ENCODE data around the gene ZNF808.
A peak's percentile ranks its signal among the peaks of the same experiment; 100 is the strongest.
"Not testable (repeated sequence)": the region's sequence is repeated elsewhere in the genome, so short reads cannot be mapped to it uniquely, and the experiment has no call there.

The ZNF808 gene

DNA sequence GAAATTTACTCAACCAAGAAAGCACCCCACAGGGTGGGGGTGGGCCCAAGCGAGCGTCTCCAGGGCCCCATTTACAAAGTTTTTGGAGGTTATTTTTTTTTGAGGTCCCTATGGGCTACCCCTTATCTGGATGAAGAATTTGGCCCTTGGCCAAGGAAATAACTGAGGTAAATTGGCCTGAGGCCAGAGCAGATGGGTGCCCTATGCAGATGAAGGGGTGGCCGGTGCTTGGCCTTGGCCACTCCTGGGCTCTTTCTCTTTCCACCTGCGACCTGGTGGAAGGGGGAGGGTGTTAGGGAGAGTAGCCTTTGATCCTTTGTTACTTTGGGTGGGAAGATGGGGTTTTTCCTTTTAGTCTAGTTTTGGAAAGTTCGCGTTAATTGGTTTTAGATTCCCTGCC lies 58.1 kb downstream of the ZNF808 start:
- DNase-seq (ENCODE audit: low read depth, low spot score) = no peak
- H3K27ac ChIP-seq = no peak overlapping the region

DNA sequence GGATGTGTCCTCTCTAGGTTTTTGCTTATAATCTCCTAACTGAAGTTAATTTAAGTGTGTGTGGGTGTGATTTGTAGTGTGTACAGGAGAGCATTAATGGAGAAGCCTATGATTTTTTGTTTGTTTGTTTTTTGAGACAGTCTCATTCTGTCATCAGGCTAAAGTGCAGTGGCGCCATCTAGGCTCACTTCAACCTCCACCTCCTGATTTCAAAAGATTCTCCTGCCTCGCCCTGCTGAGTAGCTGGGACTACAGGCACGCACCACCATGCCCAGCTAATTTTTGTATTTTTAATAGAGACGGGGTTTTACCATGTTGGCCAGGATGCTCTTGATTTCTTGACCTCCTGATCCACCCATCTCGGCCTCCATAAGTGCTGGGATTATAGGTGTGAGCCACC lies 63.3 kb downstream of the ZNF808 start:
- no peak for DNase-seq (ENCODE audit: low read depth, low spot score)
- H3K27ac ChIP-seq = no peak overlapping the region

DNA sequence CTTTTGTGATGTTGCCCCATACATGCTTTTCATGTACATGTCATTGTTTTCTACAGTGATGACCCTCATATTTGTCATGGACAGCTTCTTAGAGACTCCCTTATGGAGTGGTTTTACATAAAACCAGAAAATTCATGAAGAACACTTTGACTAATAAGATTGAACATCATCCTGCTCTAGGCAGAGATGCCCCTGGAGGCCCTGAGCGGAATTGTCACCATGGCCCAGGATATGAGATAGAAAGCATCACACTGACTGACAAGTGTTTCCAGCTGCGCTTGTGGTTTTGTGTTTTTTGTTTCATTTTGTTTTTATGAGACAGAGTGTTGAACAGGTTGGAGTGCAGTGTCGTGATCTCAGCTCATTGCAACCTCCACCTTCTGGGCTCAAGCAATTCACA lies 64.8 kb downstream of the ZNF808 start:
- DNase-seq (ENCODE audit: low read depth, low spot score) = no peak
- H3K27ac ChIP-seq = no peak overlapping the region

DNA sequence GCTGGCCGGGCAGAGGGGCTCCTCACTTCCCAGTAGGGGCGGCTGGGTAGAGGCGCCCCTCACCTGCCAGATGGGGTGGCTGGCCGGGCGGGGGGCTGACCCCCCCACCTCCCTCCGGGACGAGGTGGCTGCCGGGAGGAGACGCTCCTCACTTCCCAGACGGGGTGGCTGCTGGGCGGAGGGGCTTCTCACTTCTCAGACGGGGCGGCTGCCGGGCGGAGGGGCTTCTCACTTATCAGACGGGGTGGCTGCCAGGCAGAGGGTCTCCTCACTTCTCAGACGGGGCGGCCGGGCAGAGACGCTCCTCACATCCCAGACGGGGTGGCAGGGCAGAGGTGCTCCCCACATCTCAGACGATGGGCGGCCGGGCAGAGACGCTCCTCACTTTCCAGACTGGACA lies 66.0 kb downstream of the ZNF808 start:
- DNase-seq (ENCODE audit: low read depth, low spot score); H3K27ac ChIP-seq: not testable (repeated sequence)

DNA sequence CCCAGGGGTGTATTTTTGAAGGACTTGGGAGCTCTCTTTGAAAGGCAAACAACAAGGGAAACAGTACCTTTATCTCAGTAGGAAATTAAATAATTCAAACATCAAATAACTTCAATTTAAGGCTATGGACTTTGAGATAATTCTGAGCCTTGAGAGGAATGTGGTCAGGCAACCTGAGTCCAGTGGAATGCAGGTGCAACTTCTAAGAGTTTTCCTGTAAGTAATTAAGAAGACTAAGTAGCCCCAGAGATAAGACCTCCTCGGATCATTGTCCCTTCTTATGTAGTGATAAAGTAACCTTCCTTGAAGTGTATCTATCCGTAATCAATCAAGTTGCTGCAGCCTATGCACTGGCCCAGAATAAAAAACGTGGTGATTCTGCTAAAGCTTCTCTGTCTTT lies 71.8 kb downstream of the ZNF808 start:
- no peak for DNase-seq (ENCODE audit: low read depth, low spot score)
- H3K27ac ChIP-seq = no peak overlapping the region

DNA sequence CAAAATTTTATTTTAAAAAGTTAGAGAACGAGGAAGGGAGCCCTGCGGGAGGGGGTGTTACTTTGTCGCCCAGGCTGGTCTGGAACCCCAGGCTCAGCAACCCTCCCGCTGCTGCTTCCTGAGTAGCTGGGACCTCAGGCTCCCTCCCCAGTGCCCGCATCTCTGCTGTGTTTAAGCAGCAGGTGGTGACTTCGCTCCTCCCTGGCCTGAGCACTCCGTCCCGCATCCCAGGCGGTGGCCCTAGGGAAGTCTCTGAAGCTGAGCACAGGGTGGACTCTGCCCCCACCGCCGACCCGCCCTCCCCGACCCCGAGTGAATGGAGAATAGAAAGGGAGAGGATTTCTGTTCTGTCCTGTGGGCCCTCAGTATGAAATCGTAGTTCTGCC lies 73.2 kb downstream of the ZNF808 start:
- no peak for DNase-seq (ENCODE audit: low read depth, low spot score)
- H3K27ac ChIP-seq = peak overlapping the region; percentile 51

DNA sequence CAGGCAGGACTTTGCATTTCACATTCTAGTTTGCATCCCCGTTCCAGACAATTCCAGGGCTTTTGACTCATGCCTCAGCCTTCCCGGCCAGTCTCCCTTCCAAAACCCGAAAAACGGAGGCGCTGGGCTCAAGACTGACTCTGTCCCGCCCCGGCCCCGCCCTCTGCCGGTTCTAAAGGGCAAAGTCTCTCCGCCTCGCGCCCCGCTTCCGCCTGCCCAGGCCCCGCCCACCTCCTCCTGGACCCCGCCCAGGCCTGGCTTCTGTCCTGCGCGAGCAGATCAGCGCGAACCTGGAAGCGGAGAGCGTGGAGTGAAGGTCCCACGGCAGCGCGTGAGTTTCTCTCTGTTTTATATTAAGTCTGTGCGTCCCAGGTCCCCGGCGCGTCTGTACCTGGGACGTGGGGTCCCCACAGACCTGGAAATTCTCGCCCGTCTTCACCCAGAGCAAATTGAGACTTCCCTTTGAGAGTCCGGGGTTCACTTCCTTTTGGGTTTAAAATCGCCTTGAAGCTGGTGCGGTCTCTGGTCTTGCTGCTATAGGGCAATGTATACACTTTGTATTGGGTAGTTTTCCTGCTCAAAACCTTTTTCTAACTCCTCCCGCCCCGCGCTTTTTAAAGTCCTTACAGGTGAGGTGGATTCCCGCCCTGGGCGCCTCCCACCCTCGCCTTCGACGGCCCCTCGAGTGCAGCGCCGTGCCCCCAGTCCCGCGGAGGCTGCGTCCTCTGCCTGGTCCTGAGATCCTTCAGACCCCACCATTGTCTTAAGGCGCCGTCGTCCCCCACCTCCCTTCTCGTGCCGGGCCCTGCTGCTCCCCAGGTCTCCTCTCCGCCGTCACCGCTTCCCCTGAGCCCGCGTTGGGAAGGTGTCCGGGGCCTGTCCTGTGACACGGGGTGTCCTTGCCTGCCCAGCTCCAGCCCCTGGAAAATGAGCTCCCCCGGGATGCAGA lies 73.8 kb downstream of the ZNF808 start:
- H3K27ac ChIP-seq = peak overlapping the region; percentile 51

DNA sequence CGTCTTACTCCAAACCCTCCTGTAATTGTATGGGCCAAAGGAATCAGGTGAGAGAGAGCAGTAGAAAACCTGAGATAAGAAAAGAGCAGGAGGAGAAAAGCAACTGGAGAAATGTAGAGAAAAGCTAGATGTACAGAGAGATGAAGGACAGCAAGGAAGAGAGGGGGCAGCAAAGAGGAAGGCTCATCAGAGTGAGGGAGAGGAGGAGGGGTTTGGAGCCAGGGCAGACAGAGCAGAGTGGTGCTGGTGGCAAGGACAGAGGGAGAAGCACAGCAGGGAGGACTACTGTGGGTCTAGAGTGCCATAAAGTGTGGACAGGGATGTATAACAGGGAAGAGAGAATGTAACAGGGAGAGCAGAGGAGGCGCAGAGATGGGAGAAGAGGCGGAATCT lies 74.5 kb downstream of the ZNF808 start:
- not testable (repeated sequence) for H3K27ac ChIP-seq; DNase-seq (ENCODE audit: low read depth, low spot score)

More for the DNA sequence above, 73.8 kb downstream of the ZNF808 start:
- peak; percentile 31 for DNase-seq (ENCODE audit: low read depth, low spot score)

DNA sequence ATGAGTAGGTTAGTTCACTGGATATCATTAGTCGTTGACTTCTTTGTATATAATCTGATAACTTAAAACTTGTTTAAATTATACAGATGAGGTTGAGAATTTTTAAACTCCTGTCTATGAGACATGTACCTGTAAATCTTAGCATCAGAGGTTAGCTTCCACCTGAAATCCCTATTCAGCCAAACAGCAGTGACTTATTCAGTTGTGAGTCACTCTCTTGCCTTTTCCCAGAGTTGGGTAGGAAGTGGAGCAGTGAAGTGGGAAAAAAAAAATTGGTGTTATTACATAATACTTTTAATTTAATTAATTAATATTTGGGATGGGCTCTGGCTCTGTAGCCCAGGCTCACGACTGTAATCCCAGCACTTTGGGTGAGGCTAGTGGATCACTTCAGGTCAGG lies 75.5 kb downstream of the ZNF808 start:
- no peak for DNase-seq (ENCODE audit: low read depth, low spot score)

DNA sequence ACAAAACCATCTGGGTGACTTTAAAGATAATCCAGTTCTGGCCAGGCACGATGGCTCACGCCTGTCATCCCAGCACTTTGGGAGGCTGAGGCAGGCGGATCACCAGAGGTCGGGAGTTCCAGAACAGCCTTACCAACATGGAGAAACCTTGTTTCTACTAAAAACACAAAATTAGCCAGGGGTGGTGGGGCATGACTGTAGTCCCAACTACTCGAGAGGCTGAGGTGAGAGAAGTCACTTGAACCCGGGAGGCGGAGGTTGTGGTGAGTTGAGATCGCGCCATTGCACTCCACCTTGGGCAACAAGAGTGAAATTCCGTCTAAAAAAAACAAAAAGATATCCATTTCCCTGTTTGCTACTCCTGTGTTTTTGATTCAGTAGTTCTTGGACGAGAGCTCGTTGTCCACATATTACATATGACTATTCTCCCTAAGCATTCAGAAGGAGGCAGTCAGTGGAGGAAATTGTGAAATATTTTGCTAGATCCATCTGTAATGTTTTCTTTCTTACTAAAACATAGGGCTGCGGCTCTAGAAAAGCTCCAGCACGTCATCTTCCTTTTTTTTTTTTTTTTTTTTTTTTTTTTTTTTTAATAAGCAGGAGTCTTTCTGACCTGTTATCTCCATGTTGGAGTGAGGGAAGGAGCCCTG lies 76.2 kb downstream of the ZNF808 start:
- H3K27ac ChIP-seq = no peak overlapping the region
- DNase-seq (ENCODE audit: low read depth, low spot score) = no peak

More for the DNA sequence above, 75.5 kb downstream of the ZNF808 start:
- H3K27ac ChIP-seq = no peak overlapping the region

Measured in epithelial cell of prostate (primary cell).